MM.1S (cell line): Measurements from ENCODE around the gene PCYT2.

Source experiments
- EZH2 ChIP-seq: fragments of 300-600 bp; sonication (generic); optimal IDR thresholded peaks from 2 replicates; pipeline ENCODE3; 2017; ENCODE audit warnings: low read depth, mild to moderate bottlenecking, antibody characterized with exemption, low read length, mixed read lengths
- EZH2phosphoT487 ChIP-seq: fragments of 300-600 bp; sonication (generic); IDR thresholded peaks from 2 replicates; pipeline ENCODE4 v1.6.1; 2018; ENCODE audit warnings: antibody characterized with exemption, low read length
- TF ChIP-seq, protein P1 (sequence below): fragments of 300-600 bp; sonication (generic); IDR thresholded peaks from 2 replicates; pipeline ENCODE4 v1.5.1; 2016; ENCODE audit warnings: antibody characterized with exemption, low read length, mixed read lengths

DNA sequence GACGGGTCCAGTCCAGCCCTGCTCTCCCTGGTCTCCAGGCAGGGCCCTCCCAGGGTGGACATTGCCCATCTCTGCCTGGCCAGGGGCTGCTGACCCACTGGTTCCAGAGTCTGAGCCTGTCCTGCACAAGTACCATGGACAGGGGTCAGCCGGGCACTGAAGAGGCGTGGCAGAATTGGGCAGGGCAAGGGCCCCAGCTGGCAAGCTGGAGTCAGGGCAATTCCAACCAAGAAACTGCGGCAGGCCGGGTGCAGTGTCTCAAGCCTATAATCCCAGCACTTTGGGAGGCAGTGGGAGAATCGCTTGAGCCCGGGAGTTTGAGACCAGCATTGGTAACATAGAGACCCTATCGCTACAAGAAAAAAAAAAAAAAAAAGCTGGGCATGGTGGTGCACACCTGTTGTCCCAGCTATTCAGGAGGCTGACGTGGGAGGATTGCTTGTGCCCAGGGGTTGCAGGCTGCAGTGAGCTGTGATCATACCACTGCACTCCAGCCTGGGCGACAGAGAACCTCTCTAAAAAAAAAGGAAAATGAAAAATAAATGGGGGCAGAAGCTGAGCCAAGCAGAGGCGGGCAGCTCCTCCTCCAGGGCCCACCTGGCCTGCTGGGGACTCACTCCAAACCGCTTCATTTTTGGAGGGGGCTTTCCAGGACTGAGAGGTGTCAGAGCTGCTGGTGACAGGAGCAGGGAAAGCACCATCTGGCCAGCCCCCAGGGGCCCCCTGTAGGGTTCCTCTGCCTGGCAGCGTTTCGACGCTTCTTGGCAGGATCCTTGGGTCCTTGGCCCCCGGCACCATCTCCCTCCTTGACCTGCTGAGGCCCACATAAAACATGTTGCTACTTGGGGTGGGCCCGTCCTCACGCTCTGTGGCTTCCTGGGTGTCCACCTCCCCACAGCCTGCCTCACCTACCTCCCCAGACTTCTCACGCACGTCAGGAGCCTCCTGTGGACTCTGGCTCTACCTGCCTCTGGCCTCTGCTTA, 19.2 kb upstream of the PCYT2 start:
- TF ChIP-seq, protein P1, sequence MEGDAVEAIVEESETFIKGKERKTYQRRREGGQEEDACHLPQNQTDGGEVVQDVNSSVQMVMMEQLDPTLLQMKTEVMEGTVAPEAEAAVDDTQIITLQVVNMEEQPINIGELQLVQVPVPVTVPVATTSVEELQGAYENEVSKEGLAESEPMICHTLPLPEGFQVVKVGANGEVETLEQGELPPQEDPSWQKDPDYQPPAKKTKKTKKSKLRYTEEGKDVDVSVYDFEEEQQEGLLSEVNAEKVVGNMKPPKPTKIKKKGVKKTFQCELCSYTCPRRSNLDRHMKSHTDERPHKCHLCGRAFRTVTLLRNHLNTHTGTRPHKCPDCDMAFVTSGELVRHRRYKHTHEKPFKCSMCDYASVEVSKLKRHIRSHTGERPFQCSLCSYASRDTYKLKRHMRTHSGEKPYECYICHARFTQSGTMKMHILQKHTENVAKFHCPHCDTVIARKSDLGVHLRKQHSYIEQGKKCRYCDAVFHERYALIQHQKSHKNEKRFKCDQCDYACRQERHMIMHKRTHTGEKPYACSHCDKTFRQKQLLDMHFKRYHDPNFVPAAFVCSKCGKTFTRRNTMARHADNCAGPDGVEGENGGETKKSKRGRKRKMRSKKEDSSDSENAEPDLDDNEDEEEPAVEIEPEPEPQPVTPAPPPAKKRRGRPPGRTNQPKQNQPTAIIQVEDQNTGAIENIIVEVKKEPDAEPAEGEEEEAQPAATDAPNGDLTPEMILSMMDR, result no peak
- no peak for TF ChIP-seq EZH2
- TF ChIP-seq EZH2phosphoT487, result no peak
